Gastroesophageal sphincter (tissue), 4 donors: ENCODE results near the gene SLC30A5. TPM values are rescaled to one million over a fixed set of nuclear protein-coding genes. Genes with fewer than 3 reads are reported as not detected.
"Not testable (repeated sequence)": the region's sequence is repeated elsewhere in the genome, so short reads cannot be mapped to it uniquely, and the experiment has no call there.

Experiments used
- ATAC-seq: fragments of 150-250 bp; one replicate; pipeline ENCODE4 v1.9.1; 2016; ENCODE audit warnings: mild to moderate bottlenecking, moderate library complexity
- H3K27ac ChIP-seq, 4 donors: fragments of 200-600 bp; sonication (generic) in 3 of 4; 1 replicate in 3 of 4; 2 replicates in 1 of 4; pipeline ENCODE4 v1.5.1; 2016 to 2019
- H3K27me3 ChIP-seq: fragments of 200-600 bp; sonication (generic); one replicate; pipeline ENCODE4 v1.5.1; 2019
- H3K36me3 ChIP-seq, 2 donors: fragments of 200-600 bp; sonication (generic); one replicate each; pipeline ENCODE4 v1.5.1; 2019; ENCODE audit warnings: control low read depth in 1 of 2
- H3K4me1 ChIP-seq, 3 donors: fragments of 200-600 bp; sonication (generic); 1 replicate in 2 of 3; 2 replicates in 1 of 3; pipeline ENCODE4 v1.5.1; 2016 to 2019; ENCODE audit warnings: control low read depth in 2 of 3
- H3K4me3 ChIP-seq, 2 donors: fragments of 200-600 bp; sonication (generic); one replicate each; pipeline ENCODE4 v1.5.1; 2019; ENCODE audit warnings: mild to moderate bottlenecking in 1 of 2, moderate library complexity in 1 of 2
- H3K9me3 ChIP-seq, 3 donors: fragments of 200-600 bp; sonication (generic); one replicate each; pipeline ENCODE4 v1.5.1; 2017 to 2019; ENCODE audit warnings: control low read depth in 2 of 3
- CTCF ChIP-seq, 4 experiments: fragments of 200-600 bp in 2 of 4; fragments of 450-650 bp in 2 of 4; sonication (generic) in 1 of 4; IDR thresholded peaks; one replicate each; pipeline ENCODE4 v1.5.1; 2017 to 2019; ENCODE audit warnings: antibody characterized with exemption in 4 of 4, mild to moderate bottlenecking in 2 of 4, moderate library complexity in 2 of 4
- EP300 ChIP-seq: sonication (generic); formaldehyde crosslinking; IDR thresholded peaks from one replicate; pipeline ENCODE4 v1.6.1; 2017; ENCODE audit warnings: antibody characterized with exemption, mild to moderate bottlenecking
- POLR2A ChIP-seq, 2 donors: fragments of 450-650 bp; IDR thresholded peaks; one replicate each; pipeline ENCODE4 v1.6.1; 2017; ENCODE audit warnings: antibody characterized with exemption in 2 of 2, mild to moderate bottlenecking in 2 of 2, moderate library complexity in 1 of 2
- POLR2AphosphoS5 ChIP-seq: sonication (generic); formaldehyde crosslinking; IDR thresholded peaks from one replicate; pipeline ENCODE4 v1.6.1; 2017; ENCODE audit warnings: antibody characterized with exemption
- WGBS, 2 donors: methylation state at CpG; one replicate each; pipeline ENCODE4 v1.1.5; 2018; ENCODE audit warnings: low coverage in 1 of 2; 5-methylcytosine and 5-hydroxymethylcytosine counted together
- total RNA-seq, 4 donors: library from RNA; depleted of rRNA; stranded (reverse); fragments of >200 nt; gene quantifications; one replicate each; pipeline ENCODE4 v1.1.0, GENCODE V29; 2016

The SLC30A5 gene
- total RNA-seq: 10 to 100 TPM; 33.7 to 48.1 (median 36.1) TPM

- no peaks in the 10 kb centered on the region for H3K27me3 ChIP-seq
- peak within 1 kb of the TSS; percentile 94 to 99 (median 98) for H3K27ac ChIP-seq
- ATAC-seq: peak; percentile 100
- peaks cover 0 to 33% (median 9%) of the 10 kb centered on the region in 3 donors for H3K4me1 ChIP-seq
- peak within 1 kb of the TSS; percentile 77 to 96 for H3K4me3 ChIP-seq
- TF ChIP-seq CTCF (IDR thresholded peaks at IDR 0.05) (peak; percentile 76 to 95 (median 87)), POLR2A (IDR thresholded peaks at IDR 0.05) (peak; percentile 79 to 87), POLR2AphosphoS5 (peak; percentile 95), EP300 (no peak)
- no peaks in the 10 kb centered on the region for H3K9me3 ChIP-seq
- peaks cover 0 to 8% of the 10 kb centered on the region in 2 donors for H3K36me3 ChIP-seq
- WGBS, 2 donors: 0% methylated on average over 2 of the region's 79 CpGs; no CpG with 5 or more reads in 1 of the 2 donors
These were observed at the start of gene SLC30A5 for GRCh38 chr5:69093771-69094482. SLC30A5 (plus strand) TSS chr5:69094014; CDS start chr5:69094256, 242 bp downstream.

- H3K4me1 ChIP-seq, H3K27ac ChIP-seq, H3K4me3 ChIP-seq, H3K36me3 ChIP-seq, ATAC-seq, H3K27me3 ChIP-seq, H3K9me3 ChIP-seq: not testable (repeated sequence)
- WGBS, 2 donors: 83 to 96% methylated on average over 3 to 6 of the region's 6 CpGs
These were observed 48.6 kb upstream of the SLC30A5 start for GRCh38 chr5:69045213-69045612.

GRCh38 chr5:69046375-69046957 lies 47.3 kb upstream of the SLC30A5 start:
- no peaks in the 10 kb centered on the region for H3K27me3 ChIP-seq
- H3K27ac ChIP-seq: no peak overlapping the region
- no peak overlapping the region for H3K4me3 ChIP-seq
- H3K36me3 ChIP-seq: no peaks in the 10 kb centered on the region
- TF ChIP-seq EP300: no peak
- TF ChIP-seq POLR2AphosphoS5: no peak
- no peak for TF ChIP-seq POLR2A (IDR thresholded peaks at IDR 0.05)
- no peak for TF ChIP-seq CTCF (IDR thresholded peaks at IDR 0.05)
- 85 to 90% methylated on average over 5 to 7 of the region's 8 CpGs for WGBS, 2 donors
- no peaks in the 10 kb centered on the region for H3K9me3 ChIP-seq
- no peaks in the 10 kb centered on the region for H3K4me1 ChIP-seq
- ATAC-seq: no peak

- H3K4me3 ChIP-seq: no peak overlapping the region
- WGBS, 2 donors: 40 to 43% methylated on average over 3 of the region's 3 CpGs
- no peaks in the 10 kb centered on the region for H3K9me3 ChIP-seq
- no peak overlapping the region for H3K27ac ChIP-seq
- H3K4me1 ChIP-seq: no peaks in the 10 kb centered on the region
- H3K36me3 ChIP-seq: no peaks in the 10 kb centered on the region
- TF ChIP-seq POLR2AphosphoS5 (no peak), POLR2A (IDR thresholded peaks at IDR 0.05) (no peak), CTCF (IDR thresholded peaks at IDR 0.05) (no peak), EP300 (no peak)
- no peak for ATAC-seq
- H3K27me3 ChIP-seq: no peaks in the 10 kb centered on the region
These were observed 45.6 kb upstream of the SLC30A5 start for GRCh38 chr5:69048230-69048629.

GRCh38 chr5:69049151-69049550 lies 44.7 kb upstream of the SLC30A5 start:
- 71% methylated on average over 1 of the region's 1 CpG; no CpG with 5 or more reads in 1 of the 2 donors for WGBS, 2 donors
- no peak for ATAC-seq
- Histone ChIP-seq H3K27ac (no peak overlapping the region), H3K4me3 (no peak overlapping the region), H3K4me1 (no peaks in the 10 kb centered on the region), H3K36me3 (no peaks in the 10 kb centered on the region), H3K27me3 (no peaks in the 10 kb centered on the region), H3K9me3 (no peaks in the 10 kb centered on the region)
- no peak for TF ChIP-seq EP300
- TF ChIP-seq POLR2A (IDR thresholded peaks at IDR 0.05): no peak
- no peak for TF ChIP-seq CTCF (IDR thresholded peaks at IDR 0.05)
- no peak for TF ChIP-seq POLR2AphosphoS5
